Occipital lobe (tissue), 2 donors: ENCODE data around the gene LZTS2. TPM values are rescaled to one million over a fixed set of nuclear protein-coding genes. Genes with fewer than 3 reads are reported as not detected.
A peak's percentile ranks its signal among the peaks of the same experiment; 100 is the strongest.
"Not testable (repeated sequence)": the region's sequence is repeated elsewhere in the genome, so short reads cannot be mapped to it uniquely, and the experiment has no call there.

Experiments
- DNase-seq: peaks from one replicate; lab custom pipeline; 2025; lab: John Stamatoyannopoulos, UW
- total RNA-seq: library from RNA; depleted of rRNA; stranded (reverse); fragments of >200 nt; gene quantifications from one replicate; pipeline ENCODE4 v1.2.3, GENCODE V29; 2014

The LZTS2 gene
- total RNA-seq, 1 donor from 2014 or later: 15.4 TPM

GRCh38 chr10:101031796-101032636 lies 32.4 kb downstream of the LZTS2 start:
- peak; percentile 79 for DNase-seq

- peak; percentile 76 for DNase-seq
Measured at GRCh38 chr10:101032637-101033224, 33.1 kb downstream of the LZTS2 start.

- DNase-seq: no peak
Measured at GRCh38 chr10:101033276-101033675, 33.7 kb downstream of the LZTS2 start.

- DNase-seq: not testable (repeated sequence)
Measured at GRCh38 chr10:101034404-101034803, 34.8 kb downstream of the LZTS2 start.

GRCh38 chr10:101035314-101035713 lies 35.7 kb downstream of the LZTS2 start:
- no peak for DNase-seq

GRCh38 chr10:101035916-101036702 lies 36.5 kb downstream of the LZTS2 start:
- no peak for DNase-seq

- no peak for DNase-seq
Measured at GRCh38 chr10:101036726-101037125, 37.1 kb downstream of the LZTS2 start.

GRCh38 chr10:101038484-101038883 lies 38.9 kb downstream of the LZTS2 start:
- no peak for DNase-seq

GRCh38 chr10:101040061-101040460 lies 40.5 kb downstream of the LZTS2 start:
- no peak for DNase-seq

GRCh38 chr10:101040851-101041250 lies 41.2 kb downstream of the LZTS2 start:
- no peak for DNase-seq

GRCh38 chr10:101041252-101041761 lies 41.7 kb downstream of the LZTS2 start:
- peak; percentile 53 for DNase-seq

- DNase-seq: no peak
Measured at GRCh38 chr10:101042118-101042517, 42.5 kb downstream of the LZTS2 start.

- peak; percentile 83 for DNase-seq
Measured at GRCh38 chr10:101042667-101043362, 43.2 kb downstream of the LZTS2 start.

GRCh38 chr10:101043363-101043707 lies 43.7 kb downstream of the LZTS2 start:
- no peak for DNase-seq

- DNase-seq: no peak
Measured at GRCh38 chr10:101044117-101044516, 44.5 kb downstream of the LZTS2 start.

- no peak for DNase-seq
Measured at GRCh38 chr10:101046332-101047238, 47.0 kb downstream of the LZTS2 start.

GRCh38 chr10:101047268-101047667 lies 47.7 kb downstream of the LZTS2 start:
- DNase-seq: no peak

GRCh38 chr10:101047961-101048892 lies 48.6 kb downstream of the LZTS2 start:
- DNase-seq: no peak
